Mesothelial cell of epicardium (in vitro differentiated cells): Measurements from ENCODE around the gene DCAF6. TPM values are rescaled to one million over a fixed set of nuclear protein-coding genes. Genes with fewer than 3 reads are reported as not detected.

Source experiments
- DNase-seq, 2 experiments: peaks; one replicate each; pipeline ENCODE4 v3.0.0; 2021; ENCODE audit warnings: low spot score in 2 of 2; ENCODE audit not compliant: unreplicated experiment in 2 of 2
- H3K27ac Mint-ChIP-seq: 2 replicates; pipeline ENCODE4 v1.8.0; 2021; ENCODE audit warnings: mixed read lengths
- H3K27me3 Mint-ChIP-seq: 2 replicates; pipeline ENCODE4 v1.8.0; 2021; ENCODE audit warnings: low read depth, mixed read lengths
- H3K36me3 Mint-ChIP-seq: 2 replicates; pipeline ENCODE4 v1.8.0; 2021; ENCODE audit warnings: mixed read lengths
- H3K4me1 Mint-ChIP-seq: 2 replicates; pipeline ENCODE4 v1.8.0; 2021; ENCODE audit warnings: mixed read lengths
- H3K4me3 Mint-ChIP-seq: 2 replicates; pipeline ENCODE4 v1.8.0; 2021; ENCODE audit warnings: mild to moderate bottlenecking, moderate library complexity, mixed read lengths
- H3K9me3 Mint-ChIP-seq: 2 replicates; pipeline ENCODE4 v1.8.0; 2021; ENCODE audit warnings: mixed read lengths
- total RNA-seq: library from RNA; stranded (reverse); gene quantifications from 3 replicates; pipeline ENCODE4 v1.2.1, GENCODE V29; 2021
- TF ChIP-seq, protein P1 (sequence below): fragments of 200-600 bp; sonication (generic); IDR thresholded peaks from one replicate; pipeline ENCODE4 v1.5.0; 2021; ENCODE audit warnings: antibody characterized with exemption; ENCODE audit not compliant: unreplicated experiment

The DCAF6 gene
- total RNA-seq, 1 donor from 2014 or later = 34.0 TPM

- Mint-ChIP-seq H3K36me3 (peaks cover 2% of the 10 kb centered on the region), H3K27ac (peak overlapping the region; percentile 97), H3K27me3 (no peaks in the 10 kb centered on the region), H3K4me3 (peak overlapping the region; percentile 81), H3K9me3 (no peaks in the 10 kb centered on the region), H3K4me1 (peaks cover 29% of the 10 kb centered on the region)
- DNase-seq = no peak
- TF ChIP-seq, protein P1, sequence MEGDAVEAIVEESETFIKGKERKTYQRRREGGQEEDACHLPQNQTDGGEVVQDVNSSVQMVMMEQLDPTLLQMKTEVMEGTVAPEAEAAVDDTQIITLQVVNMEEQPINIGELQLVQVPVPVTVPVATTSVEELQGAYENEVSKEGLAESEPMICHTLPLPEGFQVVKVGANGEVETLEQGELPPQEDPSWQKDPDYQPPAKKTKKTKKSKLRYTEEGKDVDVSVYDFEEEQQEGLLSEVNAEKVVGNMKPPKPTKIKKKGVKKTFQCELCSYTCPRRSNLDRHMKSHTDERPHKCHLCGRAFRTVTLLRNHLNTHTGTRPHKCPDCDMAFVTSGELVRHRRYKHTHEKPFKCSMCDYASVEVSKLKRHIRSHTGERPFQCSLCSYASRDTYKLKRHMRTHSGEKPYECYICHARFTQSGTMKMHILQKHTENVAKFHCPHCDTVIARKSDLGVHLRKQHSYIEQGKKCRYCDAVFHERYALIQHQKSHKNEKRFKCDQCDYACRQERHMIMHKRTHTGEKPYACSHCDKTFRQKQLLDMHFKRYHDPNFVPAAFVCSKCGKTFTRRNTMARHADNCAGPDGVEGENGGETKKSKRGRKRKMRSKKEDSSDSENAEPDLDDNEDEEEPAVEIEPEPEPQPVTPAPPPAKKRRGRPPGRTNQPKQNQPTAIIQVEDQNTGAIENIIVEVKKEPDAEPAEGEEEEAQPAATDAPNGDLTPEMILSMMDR = no peak
Observed at GRCh38 chr1:167938080-167938636, 1.7 kb downstream of the DCAF6 start.

- H3K27me3 Mint-ChIP-seq = no peaks in the 10 kb centered on the region
- peaks cover 22% of the 10 kb centered on the region for H3K36me3 Mint-ChIP-seq
- TF ChIP-seq, protein P1 = no peak
- no peak overlapping the region for H3K4me3 Mint-ChIP-seq
- peaks cover 13% of the 10 kb centered on the region for H3K9me3 Mint-ChIP-seq
- no peak overlapping the region for H3K27ac Mint-ChIP-seq
- DNase-seq = no peak
- H3K4me1 Mint-ChIP-seq = peaks cover 12% of the 10 kb centered on the region
Observed at GRCh38 chr1:167940264-167940663, 3.8 kb downstream of the DCAF6 start.

GRCh38 chr1:167943541-167943940 is 7.1 kb downstream of the DCAF6 start:
- TF ChIP-seq, protein P1 = no peak
- no peak overlapping the region for H3K4me3 Mint-ChIP-seq
- peaks cover 18% of the 10 kb centered on the region for H3K4me1 Mint-ChIP-seq
- H3K36me3 Mint-ChIP-seq = peaks cover 22% of the 10 kb centered on the region
- H3K27me3 Mint-ChIP-seq = no peaks in the 10 kb centered on the region
- DNase-seq = no peak
- H3K9me3 Mint-ChIP-seq = peaks cover 21% of the 10 kb centered on the region
- H3K27ac Mint-ChIP-seq = no peak overlapping the region

- Mint-ChIP-seq H3K9me3 (peaks cover 21% of the 10 kb centered on the region), H3K4me1 (peaks cover 13% of the 10 kb centered on the region), H3K4me3 (no peak overlapping the region), H3K27me3 (no peaks in the 10 kb centered on the region), H3K36me3 (peaks cover 27% of the 10 kb centered on the region), H3K27ac (no peak overlapping the region)
- TF ChIP-seq, protein P1 = no peak
- DNase-seq = no peak
Observed at GRCh38 chr1:167947733-167948132, 11.2 kb downstream of the DCAF6 start.

GRCh38 chr1:167949785-167950184 is 13.3 kb downstream of the DCAF6 start:
- no peak for DNase-seq
- H3K36me3 Mint-ChIP-seq = peaks cover 17% of the 10 kb centered on the region
- peaks cover 12% of the 10 kb centered on the region for H3K9me3 Mint-ChIP-seq
- H3K27ac Mint-ChIP-seq = no peak overlapping the region
- peaks cover 13% of the 10 kb centered on the region for H3K4me1 Mint-ChIP-seq
- no peaks in the 10 kb centered on the region for H3K27me3 Mint-ChIP-seq
- TF ChIP-seq, protein P1 = no peak
- no peak overlapping the region for H3K4me3 Mint-ChIP-seq

GRCh38 chr1:167950569-167950968 is 14.1 kb downstream of the DCAF6 start:
- no peak overlapping the region for H3K4me3 Mint-ChIP-seq
- peaks cover 13% of the 10 kb centered on the region for H3K4me1 Mint-ChIP-seq
- H3K36me3 Mint-ChIP-seq = peaks cover 20% of the 10 kb centered on the region
- no peak overlapping the region for H3K27ac Mint-ChIP-seq
- TF ChIP-seq, protein P1 = no peak
- peaks cover 7% of the 10 kb centered on the region for H3K9me3 Mint-ChIP-seq
- DNase-seq = no peak
- no peaks in the 10 kb centered on the region for H3K27me3 Mint-ChIP-seq
